ENCODE measurements around the gene PRICKLE2. TPM values are rescaled to one million over a fixed set of nuclear protein-coding genes. Genes with fewer than 3 reads are reported as not detected.

PRICKLE2 gene
- total RNA-seq, 1 donor from 2014 or later = 5.1 TPM

GRCh38 chr3:64190517-64191515, 34.5 kb downstream of the PRICKLE2 start:
- peak; percentile 82 for DNase-seq (ENCODE audit: low read depth)
- H3K4me3 ChIP-seq (ENCODE audit: low read depth, low read length) = no peak overlapping the region
- TF ChIP-seq, protein P1, sequence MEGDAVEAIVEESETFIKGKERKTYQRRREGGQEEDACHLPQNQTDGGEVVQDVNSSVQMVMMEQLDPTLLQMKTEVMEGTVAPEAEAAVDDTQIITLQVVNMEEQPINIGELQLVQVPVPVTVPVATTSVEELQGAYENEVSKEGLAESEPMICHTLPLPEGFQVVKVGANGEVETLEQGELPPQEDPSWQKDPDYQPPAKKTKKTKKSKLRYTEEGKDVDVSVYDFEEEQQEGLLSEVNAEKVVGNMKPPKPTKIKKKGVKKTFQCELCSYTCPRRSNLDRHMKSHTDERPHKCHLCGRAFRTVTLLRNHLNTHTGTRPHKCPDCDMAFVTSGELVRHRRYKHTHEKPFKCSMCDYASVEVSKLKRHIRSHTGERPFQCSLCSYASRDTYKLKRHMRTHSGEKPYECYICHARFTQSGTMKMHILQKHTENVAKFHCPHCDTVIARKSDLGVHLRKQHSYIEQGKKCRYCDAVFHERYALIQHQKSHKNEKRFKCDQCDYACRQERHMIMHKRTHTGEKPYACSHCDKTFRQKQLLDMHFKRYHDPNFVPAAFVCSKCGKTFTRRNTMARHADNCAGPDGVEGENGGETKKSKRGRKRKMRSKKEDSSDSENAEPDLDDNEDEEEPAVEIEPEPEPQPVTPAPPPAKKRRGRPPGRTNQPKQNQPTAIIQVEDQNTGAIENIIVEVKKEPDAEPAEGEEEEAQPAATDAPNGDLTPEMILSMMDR (conservative IDR thresholded peaks at IDR 0.05; ENCODE audit: low read depth, low read length) = no peak

DNA sequence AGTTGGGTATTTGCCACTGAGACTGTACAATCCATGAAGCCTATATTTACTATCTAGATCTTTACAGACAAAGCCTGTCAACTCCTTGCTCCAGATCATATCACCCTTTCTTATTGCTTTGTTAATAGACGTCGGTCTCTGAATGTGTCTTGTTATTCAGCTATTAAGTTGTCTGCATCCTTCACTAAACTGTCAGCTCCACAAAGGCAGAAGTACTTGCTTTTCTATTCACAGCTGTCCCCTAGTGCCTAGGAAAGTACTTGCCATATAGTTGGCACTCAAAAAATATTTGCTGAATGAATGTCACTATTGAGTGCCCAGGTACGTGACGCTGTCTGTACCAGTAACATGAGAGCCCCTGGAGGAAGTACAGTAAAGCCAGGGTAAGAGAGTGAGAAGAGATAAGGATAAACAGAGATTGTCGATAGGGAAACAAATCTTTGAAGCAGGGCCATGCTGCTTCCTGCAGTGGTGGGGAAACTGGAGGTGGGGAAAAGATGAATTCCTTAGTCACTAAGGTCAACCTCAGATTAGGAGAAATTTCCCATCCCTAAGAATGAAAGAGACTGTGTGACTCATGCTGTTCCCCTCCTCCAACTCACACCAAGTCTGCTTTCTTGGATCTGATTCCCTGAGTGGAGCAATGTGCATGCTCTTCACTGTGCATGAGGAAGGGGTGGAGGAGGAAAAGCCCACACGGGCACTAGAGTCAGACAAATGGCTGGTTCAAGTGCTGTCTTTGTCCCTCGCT, 36.3 kb downstream of the PRICKLE2 start:
- no peak overlapping the region for H3K4me3 ChIP-seq (ENCODE audit: low read depth, low read length)
- TF ChIP-seq, protein P1 (conservative IDR thresholded peaks at IDR 0.05; ENCODE audit: low read depth, low read length) = no peak
- DNase-seq (ENCODE audit: low read depth) = peak; percentile 95

GRCh38 chr3:64187065-64187959, 38.0 kb downstream of the PRICKLE2 start:
- TF ChIP-seq, protein P1 (conservative IDR thresholded peaks at IDR 0.05; ENCODE audit: low read depth, low read length) = no peak
- H3K4me3 ChIP-seq (ENCODE audit: low read depth, low read length) = peak overlapping the region; percentile 15
- DNase-seq (ENCODE audit: low read depth) = peak; percentile 100

DNA sequence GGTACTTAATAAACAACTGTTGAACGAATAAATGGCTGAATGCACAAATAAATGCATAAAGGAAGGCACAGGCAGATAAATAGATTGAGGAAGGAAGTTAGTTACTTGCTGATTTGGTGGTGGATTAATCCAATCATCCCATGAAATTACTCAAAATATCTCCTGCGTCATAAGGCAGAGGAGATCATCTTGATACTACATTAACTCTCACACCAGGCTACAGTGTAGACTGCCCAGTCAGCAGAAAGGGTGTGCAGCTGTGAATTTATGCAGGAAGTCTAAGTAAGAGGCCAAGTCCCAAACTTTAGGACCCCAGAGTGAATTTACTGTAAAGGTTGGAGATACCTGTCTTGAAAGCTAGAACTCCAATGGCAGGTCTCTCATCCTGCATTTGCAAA, 38.6 kb downstream of the PRICKLE2 start:
- no peak for DNase-seq (ENCODE audit: low read depth)
- H3K4me3 ChIP-seq (ENCODE audit: low read depth, low read length) = no peak overlapping the region
- TF ChIP-seq, protein P1 (conservative IDR thresholded peaks at IDR 0.05; ENCODE audit: low read depth, low read length) = no peak

DNA sequence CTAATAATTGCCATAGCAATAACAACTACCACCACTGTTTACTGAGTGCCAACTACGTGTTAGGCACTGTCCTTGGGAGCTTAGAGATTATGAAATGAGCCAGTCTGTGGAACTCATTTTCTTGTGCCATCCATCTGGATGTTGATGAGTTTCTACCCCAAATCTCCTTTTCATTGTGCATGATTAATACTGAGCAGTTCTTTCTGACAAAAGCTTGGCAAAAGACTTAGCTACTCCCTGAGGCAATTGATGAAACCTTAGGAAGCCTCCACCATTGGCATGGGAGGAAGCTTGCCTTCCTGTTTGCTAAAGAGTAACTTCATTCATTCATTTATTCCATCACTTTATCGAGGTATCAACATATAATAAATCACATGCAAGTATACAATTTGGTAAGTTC, 39.8 kb downstream of the PRICKLE2 start:
- no peak overlapping the region for H3K4me3 ChIP-seq (ENCODE audit: low read depth, low read length)
- no peak for DNase-seq (ENCODE audit: low read depth)
- TF ChIP-seq, protein P1 (conservative IDR thresholded peaks at IDR 0.05; ENCODE audit: low read depth, low read length) = no peak

DNA sequence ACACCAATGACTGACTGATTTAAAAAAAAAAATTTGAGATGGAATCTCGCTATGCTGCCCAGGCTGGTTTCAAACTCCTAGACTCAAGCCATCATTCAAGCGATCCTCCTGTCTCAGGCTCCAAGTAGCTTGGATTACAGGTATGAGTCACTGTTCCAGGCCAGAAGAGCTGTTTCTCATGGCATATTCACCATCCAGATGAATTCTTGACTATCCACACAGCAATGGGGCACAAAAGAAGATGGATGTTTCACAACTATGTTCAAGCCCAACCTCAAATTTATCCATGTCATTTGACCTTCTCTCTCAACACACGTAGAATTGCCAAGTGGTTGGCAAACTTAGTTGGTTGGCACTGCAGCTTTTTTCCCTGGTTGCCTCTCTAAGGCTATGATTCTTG, 40.6 kb downstream of the PRICKLE2 start:
- DNase-seq (ENCODE audit: low read depth) = peak; percentile 68
- TF ChIP-seq, protein P1 (conservative IDR thresholded peaks at IDR 0.05; ENCODE audit: low read depth, low read length) = no peak

More for the DNA sequence above, 40.6 kb downstream of the PRICKLE2 start:
- no peak overlapping the region for H3K4me3 ChIP-seq (ENCODE audit: low read depth, low read length)

Measured in epithelial cell of proximal tubule (primary cell).